GM21576 (cell line): ENCODE measurements around the gene SH2D4B.

Experiments used
- ATAC-seq: cut with Tn5 transposase; IDR thresholded peaks from one replicate; pipeline ENCODE4 v1.9.1; 2021; ENCODE audit warnings: mild to moderate bottlenecking, moderate library complexity; ENCODE audit not compliant: unreplicated experiment

SH2D4B gene

GRCh38 chr10:80585812-80586211 lies 48.1 kb downstream of the SH2D4B start:
- ATAC-seq = no peak

DNA sequence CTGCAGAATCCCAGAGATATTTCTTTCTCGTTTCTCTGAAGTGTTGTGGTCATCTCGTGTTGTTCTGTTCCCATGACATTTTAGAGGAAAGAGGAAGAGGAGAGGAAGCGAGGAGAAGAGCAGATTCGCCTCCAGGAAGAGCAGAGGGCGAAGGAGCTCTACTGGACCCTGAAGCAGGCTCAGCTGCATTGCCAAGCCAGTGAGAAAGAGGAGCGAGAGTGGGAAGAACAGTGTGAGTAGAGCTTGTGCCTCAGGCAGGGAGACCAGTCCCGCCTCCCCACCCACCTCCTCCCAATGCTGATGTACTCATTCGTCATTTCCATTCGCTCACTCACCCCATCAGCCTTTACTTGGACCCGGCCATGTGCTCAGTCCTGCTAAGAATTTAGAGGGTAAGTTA lies 50.8 kb downstream of the SH2D4B start:
- ATAC-seq = no peak

GRCh38 chr10:80589726-80590373 lies 52.1 kb downstream of the SH2D4B start:
- peak; percentile 93 for ATAC-seq

DNA sequence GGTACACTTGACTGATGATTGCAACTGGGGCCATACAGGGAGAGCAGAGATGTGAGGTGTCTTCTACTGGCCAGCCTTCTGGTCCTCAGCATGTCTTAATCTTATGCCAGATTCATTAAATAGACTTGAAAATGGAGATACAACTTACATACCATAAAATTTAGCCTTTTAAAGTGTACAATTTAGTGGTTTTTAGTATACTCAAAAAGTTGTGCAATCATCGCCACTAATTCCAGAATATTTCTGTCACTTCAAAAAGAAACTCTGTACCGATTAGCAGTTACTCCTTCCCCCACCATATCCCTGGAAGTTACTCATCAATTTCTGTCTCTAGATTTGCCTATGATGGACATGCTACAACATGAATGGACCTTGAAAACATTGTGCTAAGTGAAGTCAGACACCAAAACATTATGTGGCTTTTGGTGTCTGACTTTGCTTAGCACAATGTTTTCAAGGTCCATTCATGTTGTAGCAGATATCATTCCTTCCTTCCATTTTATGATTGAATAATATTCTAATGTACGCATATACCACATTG lies 53.0 kb downstream of the SH2D4B start:
- ATAC-seq = no peak

- ATAC-seq = no peak
These were observed 58.9 kb downstream of the SH2D4B start for GRCh38 chr10:80596391-80597257.

DNA sequence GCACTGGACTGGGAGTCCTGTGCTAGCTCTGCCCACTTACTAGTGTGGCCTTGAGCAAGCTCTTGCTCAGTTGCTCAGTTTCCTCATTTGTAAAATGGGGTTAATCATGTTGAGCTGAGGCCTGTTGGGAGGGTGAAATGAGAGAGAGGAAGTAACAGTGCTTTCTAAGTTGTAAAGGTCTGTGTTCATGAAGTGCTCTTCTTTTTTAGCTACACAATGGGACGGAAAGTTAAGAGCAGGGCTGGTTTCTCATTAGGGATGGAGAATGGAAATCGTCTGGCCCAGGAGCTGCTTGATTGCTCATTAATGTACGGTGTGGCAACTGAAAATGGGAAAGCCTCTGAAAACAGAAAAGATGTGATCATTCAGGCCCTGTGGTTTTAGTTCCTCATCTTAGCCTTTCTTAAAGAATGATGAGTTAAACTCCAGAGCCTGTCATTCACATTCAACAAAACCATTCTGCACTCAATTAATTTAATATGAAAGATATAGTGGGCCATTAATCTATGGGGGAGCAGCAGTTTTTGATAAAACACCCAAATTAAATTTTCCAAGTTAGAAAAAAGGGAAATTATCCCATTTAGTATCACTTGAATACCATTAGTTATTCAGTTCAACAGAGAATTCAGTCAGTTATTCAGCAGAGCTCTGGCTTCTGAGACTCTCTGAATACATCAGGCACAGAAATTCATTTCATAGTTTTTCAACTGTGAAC lies 60.5 kb downstream of the SH2D4B start:
- peak; percentile 73 for ATAC-seq

- ATAC-seq = no peak
These were observed 61.2 kb downstream of the SH2D4B start for GRCh38 chr10:80598951-80599350.

GRCh38 chr10:80599424-80599847 lies 61.7 kb downstream of the SH2D4B start:
- peak; percentile 64 for ATAC-seq

- ATAC-seq = no peak
These were observed 62.6 kb downstream of the SH2D4B start for GRCh38 chr10:80600256-80600655.

DNA sequence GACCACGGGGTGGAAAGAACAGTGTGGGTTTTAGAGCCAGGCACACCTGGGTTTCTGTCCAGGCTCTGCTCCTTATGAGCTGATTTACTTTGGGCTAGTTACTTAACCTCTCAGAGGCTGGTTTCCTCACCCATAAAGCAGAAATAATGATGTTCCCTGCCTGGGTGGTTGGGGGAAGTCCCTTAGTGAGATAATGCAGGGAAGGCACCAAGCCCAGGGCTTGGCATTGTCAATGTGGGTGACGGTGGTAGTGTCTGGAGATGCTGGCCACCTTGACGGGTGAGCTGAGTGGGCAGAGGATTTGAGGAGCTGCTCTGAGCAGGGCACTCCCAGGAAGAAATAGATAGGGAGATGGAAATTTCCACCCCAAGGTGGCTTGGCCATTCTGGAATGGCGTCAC lies 65.2 kb downstream of the SH2D4B start:
- ATAC-seq = no peak

DNA sequence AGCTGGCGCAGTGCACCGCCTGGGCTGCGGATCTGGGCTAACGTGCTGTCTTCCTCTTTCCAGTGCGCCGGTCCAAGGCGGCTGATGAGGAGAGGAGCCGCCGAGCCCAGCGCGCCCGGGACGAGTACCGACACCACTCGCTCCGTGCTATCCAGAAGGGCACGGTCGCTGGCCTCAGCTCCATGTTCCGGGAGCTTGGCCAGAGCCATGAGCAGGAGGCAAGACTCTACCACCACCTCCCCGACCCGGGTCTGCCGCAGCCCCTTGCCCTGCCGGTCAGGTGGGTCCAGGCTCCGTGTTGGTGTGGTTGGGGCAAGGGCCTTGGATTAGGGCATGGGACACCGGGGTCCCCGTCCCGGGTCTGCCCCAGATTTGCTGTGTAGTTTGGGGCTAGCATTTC lies 65.8 kb downstream of the SH2D4B start:
- no peak for ATAC-seq

DNA sequence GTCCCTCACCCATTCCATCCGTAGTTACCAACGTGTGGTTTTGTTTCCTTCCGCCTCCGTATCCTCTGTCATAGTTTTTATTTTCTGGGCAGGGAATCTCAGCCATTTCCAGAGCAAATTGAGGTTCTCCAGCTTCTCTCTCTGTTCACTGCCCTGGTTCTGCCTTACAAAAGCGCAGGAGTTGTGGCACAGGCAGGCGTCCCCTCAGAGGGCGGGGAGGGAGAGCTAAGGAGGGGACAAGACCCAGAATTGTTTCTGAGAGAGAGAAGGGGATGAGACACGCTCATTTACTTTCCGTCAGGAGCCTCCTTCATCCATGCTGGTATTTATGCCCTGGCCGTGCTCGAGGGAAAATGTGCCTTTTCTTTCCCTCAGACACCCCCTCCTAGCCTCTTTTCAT lies 71.0 kb downstream of the SH2D4B start:
- ATAC-seq = no peak

DNA sequence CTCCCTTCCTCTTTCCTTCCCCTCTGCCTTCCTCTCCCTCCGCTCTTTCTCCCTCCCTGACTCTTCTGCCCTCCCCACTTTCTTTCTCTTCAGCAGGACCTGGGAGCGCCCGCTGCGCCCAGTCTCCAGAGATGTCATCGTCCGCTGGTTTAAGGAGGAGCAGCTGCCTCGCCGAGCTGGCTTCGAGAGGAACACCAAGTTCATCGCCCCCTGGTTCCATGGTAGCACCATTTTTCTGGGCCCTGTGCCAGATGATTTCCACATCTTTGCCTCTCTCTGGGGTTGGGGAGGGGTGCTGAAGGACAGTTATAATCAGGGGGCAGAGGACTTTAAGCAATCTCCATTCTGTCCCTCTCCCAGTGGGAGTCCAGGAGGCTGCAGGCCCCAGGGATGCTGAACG lies 71.6 kb downstream of the SH2D4B start:
- ATAC-seq = no peak

- no peak for ATAC-seq
These were observed 73.9 kb downstream of the SH2D4B start for GRCh38 chr10:80611481-80612185.

GRCh38 chr10:80612261-80612660 lies 74.6 kb downstream of the SH2D4B start:
- ATAC-seq = no peak

DNA sequence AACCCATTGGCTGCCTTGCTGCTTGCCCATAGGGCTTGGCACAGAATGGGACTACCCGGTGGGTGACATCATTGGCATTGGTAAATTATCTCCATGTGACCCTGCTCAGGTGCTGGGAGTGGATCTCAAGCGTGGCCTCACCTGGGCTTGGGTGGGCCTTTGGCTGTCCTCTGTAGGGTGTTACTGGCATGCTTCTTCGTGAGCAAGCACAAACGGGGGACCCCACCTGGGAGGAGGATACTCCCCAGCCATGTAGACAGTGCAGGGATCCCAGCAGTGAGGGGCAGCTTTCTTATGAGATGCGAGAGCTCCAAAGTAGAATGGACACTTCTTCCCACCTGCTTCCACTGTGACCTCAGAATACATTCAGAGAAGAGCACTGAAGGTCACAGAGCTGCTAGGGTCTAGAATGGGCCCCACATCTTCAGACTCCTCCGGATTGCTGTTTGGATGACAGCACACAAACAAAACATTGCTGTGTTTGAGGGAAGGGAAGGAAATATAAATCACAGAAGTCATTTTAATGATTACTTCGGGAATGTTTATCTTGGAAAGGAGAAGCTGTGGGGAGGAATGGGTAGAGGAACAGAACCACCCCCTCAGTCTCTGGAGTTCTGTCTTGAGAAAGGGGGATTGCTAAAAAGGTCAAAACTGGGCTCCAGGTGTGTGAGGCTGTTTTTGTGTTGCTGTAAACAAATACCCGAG lies 75.9 kb downstream of the SH2D4B start:
- no peak for ATAC-seq

- no peak for ATAC-seq
These were observed 77.1 kb downstream of the SH2D4B start for GRCh38 chr10:80614576-80615416.

GRCh38 chr10:80617807-80618206 lies 80.1 kb downstream of the SH2D4B start:
- ATAC-seq = no peak

DNA sequence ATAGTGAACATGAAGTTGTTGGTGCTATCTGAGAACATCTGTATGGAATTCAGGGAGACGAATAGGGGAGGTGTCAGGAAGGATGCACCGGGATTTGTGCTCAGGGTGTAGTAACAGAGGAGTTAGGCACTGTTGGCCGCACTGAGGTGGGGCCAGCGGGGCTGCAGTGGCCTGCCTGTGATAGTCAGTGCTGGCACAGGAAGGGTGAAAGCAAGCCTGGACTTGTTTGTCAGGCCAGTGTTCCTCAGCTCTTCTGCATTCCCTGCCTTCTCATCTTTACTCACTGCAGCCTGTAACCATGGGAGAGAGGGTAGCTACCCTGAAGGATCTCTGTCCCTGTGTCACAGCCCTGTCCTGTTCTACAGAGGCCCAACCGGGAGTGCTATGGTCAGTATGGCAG lies 81.3 kb downstream of the SH2D4B start:
- no peak for ATAC-seq
